Stimulated activated CD4-positive, alpha-beta T cell treated with anti-CD3 and anti-CD28 coated beads, Interleukin-12 subunit alpha, Interleukin-12 subunit beta, amount 100 ng/mL, for 48 hours (primary cell): ENCODE data around the gene IMPA2.
"Not testable (repeated sequence)": the region's sequence is repeated elsewhere in the genome, so short reads cannot be mapped to it uniquely, and the experiment has no call there.

Experiments
- DNase-seq, 3 donors: peaks; one replicate each; pipeline ENCODE4 v3.0.0-alpha.2; 2020; ENCODE audit warnings: low read depth in 2 of 3, low spot score in 1 of 3

IMPA2 gene

GRCh38 chr18:12067671-12068070 lies 86.4 kb downstream of the IMPA2 start:
- DNase-seq: no peak

- DNase-seq: not testable (repeated sequence)
Observed at GRCh38 chr18:12068316-12068949, 87.1 kb downstream of the IMPA2 start.

DNA sequence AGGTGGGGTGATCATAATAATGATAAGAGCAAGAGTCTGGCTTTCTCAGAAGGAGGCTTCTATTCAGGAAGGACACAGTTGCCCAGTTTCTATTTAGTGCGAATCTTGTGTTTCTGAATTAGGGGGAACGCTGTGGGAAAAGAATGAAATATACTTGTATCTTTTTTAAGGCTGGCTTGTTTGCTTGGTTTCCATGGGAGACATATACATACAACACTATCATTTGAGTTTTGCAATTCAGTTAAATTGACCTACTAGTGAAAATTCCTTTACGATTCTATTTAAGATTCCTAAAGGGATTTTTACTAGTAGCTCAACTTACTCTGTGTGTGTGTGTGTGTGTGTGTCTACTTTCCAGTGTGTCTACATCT lies 87.6 kb downstream of the IMPA2 start:
- no peak for DNase-seq

- DNase-seq: not testable (repeated sequence)
Observed at GRCh38 chr18:12071066-12071465, 89.8 kb downstream of the IMPA2 start.

GRCh38 chr18:12072996-12073395 lies 91.7 kb downstream of the IMPA2 start:
- no peak for DNase-seq

DNA sequence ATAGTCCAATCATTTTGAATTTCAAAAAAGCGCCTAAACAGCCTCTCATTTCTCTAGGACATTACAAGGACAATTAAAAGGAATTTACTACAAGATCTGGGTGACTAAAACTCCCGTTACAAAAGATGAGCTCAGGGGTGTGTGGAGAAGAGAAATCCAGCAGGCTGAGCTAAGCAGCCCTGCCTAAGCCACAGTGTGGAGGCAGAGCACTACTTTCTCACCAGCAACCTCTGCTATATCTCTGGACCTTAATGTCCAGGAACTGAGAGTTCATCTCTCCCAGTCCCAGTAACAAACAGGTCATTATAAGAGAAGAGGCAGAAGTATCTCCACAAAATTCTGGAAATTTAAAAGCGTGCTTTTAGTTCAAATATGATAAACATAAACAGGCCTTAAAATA lies 93.4 kb downstream of the IMPA2 start:
- DNase-seq: no peak

GRCh38 chr18:12076424-12077140 lies 95.3 kb downstream of the IMPA2 start:
- DNase-seq: no peak

DNA sequence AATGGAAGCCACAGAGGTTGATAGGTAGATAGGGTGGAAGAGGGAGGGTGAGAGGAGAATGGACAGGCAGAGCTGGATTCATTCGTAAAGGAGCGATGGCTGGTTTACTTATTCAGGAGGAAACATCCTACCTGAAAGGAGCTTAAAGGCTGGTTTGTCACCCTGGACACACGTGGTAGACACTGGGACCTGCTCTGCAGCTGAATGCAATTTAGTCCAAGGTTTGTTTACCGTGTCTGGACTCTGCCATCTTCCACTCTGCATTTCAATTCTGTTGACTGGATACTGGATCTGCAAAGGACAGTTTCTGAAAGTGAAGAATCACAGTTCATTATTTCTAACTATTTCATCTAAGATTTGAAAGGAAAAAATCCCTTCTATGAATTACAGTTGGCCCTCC lies 96.7 kb downstream of the IMPA2 start:
- DNase-seq: not testable (repeated sequence)

DNA sequence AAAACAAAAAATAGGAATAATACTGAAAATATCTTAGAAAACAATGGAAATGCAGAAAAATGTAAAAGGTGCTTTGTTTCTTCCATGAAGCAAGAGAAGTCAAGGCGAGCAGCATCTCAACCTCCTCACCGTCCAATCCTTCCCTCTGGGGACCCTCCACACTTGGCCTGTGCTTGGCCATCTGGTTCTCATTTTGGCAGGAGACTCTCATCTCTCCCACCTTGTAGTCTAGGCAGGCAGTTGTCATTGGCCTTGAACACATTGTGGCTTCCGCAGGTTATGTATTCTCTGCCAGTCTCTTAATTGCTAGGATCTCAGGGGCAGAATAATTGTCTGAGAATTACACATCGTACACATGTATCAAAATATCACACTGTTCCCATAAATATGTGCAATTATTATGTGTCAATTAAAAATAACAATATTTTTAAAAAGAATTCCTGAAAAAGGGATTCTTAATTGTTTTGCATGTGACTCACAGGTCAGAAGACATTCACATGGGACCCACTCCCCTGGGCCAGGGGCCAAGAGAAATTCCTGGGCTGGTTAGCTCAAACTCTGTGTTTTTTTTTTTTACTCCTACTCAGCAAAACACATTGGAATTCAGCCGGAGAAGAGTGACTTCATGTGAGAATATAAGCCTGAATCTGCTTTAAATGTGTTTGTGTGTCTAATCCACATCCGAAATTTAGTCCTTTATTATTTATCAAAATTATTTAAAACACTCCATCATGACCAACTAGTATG lies 98.4 kb downstream of the IMPA2 start:
- DNase-seq: no peak
